Uterus (tissue), 4 donors: Measurements from ENCODE around the gene PPIE. TPM values are rescaled to one million over a fixed set of nuclear protein-coding genes. Genes with fewer than 3 reads are reported as not detected.
"Not testable (repeated sequence)": the region's sequence is repeated elsewhere in the genome, so short reads cannot be mapped to it uniquely, and the experiment has no call there.

ENCODE experiments used
- DNase-seq, 2 donors: peaks; one replicate each; pipeline ENCODE4 v3.0.0-alpha.2; 2019 to 2020
- H3K27ac ChIP-seq, 2 donors: fragments of 200-600 bp; sonication (generic); 1 replicate in 1 of 2; 2 replicates in 1 of 2; pipeline ENCODE4 v1.5.1; 2016 to 2018
- H3K27me3 ChIP-seq, 2 donors: fragments of 200-600 bp; sonication (generic); one replicate each; pipeline ENCODE4 v1.5.1; 2018 to 2019; ENCODE audit warnings: control low read depth in 1 of 2
- H3K36me3 ChIP-seq, 2 donors: fragments of 200-600 bp; sonication (generic); one replicate each; pipeline ENCODE4 v1.5.1; 2019; ENCODE audit warnings: control low read depth in 1 of 2
- H3K4me1 ChIP-seq, 2 donors: fragments of 200-600 bp; sonication (generic); one replicate each; pipeline ENCODE4 v1.5.1; 2018 to 2019; ENCODE audit warnings: control low read depth in 1 of 2
- H3K4me3 ChIP-seq, 2 donors: fragments of 200-600 bp; sonication (generic); 1 replicate in 1 of 2; 2 replicates in 1 of 2; pipeline ENCODE4 v1.5.1; 2018 to 2019; ENCODE audit warnings: mild to moderate bottlenecking in 1 of 2
- H3K9me3 ChIP-seq, 2 donors: fragments of 200-600 bp; sonication (generic); one replicate each; pipeline ENCODE4 v1.5.1; 2019; ENCODE audit warnings: control low read depth in 1 of 2
- CTCF ChIP-seq, 4 experiments: fragments of 200-600 bp in 2 of 4; fragments of 450-650 bp in 2 of 4; sonication (generic) in 2 of 4; IDR thresholded peaks; one replicate each; pipeline ENCODE4 v1.5.1; 2016 to 2019; ENCODE audit warnings: antibody characterized with exemption in 4 of 4, mild to moderate bottlenecking in 2 of 4, moderate library complexity in 1 of 4
- POLR2A ChIP-seq, 2 donors: fragments of 450-650 bp; IDR thresholded peaks; one replicate each; pipeline ENCODE4 v1.6.1; 2016; ENCODE audit warnings: antibody characterized with exemption in 2 of 2, mild to moderate bottlenecking in 1 of 2, moderate library complexity in 1 of 2
- intact Hi-C: fragments of 100-400 bp; cut with DNase I; formaldehyde crosslinking; loops from one replicate; pipeline ENCODE4 v1.15.1; 2023; ENCODE audit warnings: low total_unique reads
- total RNA-seq, 4 donors: library from RNA; depleted of rRNA in 3 of 4; stranded (reverse); fragments of >200 nt in 3 of 4; gene quantifications; one replicate each; pipeline versions ENCODE4 v1.1.0 to v1.2.4, GENCODE V29; 2014 to 2023
- donor health status: DM: yes; HTN: yes; CAD: no.

The PPIE gene
- total RNA-seq, 4 donors from 2014 or later: 20.0 to 51.5 (median 44.0) TPM

GRCh38 chr1:39777306-39777705 lies 38.6 kb downstream of the PPIE start:
- intact Hi-C loops: no loop called here
- TF ChIP-seq POLR2A (IDR thresholded peaks at IDR 0.05): no peak
- no peak for TF ChIP-seq CTCF (IDR thresholded peaks at IDR 0.05)
- Histone ChIP-seq H3K9me3 (no peaks in the 10 kb centered on the region), H3K4me1 (no peaks in the 10 kb centered on the region), H3K27me3 (no peaks in the 10 kb centered on the region), H3K36me3 (no peaks in the 10 kb centered on the region), H3K27ac (no peak overlapping the region), H3K4me3 (no peak overlapping the region)
- no peak for DNase-seq

DNA sequence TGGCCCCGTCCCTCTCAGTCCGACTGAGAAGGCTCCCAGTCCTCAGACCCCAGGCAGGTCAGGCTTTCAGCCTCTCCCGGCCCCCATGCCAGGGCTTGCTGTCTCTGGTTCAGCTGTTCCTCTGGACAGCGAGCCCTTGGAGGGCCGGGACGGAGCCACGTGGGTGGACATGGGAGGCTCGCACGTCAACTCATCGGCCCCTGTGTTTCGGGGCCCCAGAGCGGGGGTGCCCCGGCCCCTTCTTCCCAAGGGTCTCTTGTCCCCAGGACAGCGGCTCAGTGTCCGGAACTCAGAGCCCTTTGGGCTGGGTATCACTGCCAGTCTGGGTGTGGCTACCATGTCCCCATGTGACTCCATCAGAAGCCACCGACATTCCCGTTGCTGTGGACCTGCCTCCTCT lies 39.2 kb downstream of the PPIE start:
- intact Hi-C loops, H3K27me3 ChIP-seq, H3K36me3 ChIP-seq, DNase-seq, H3K4me1 ChIP-seq, H3K27ac ChIP-seq, H3K4me3 ChIP-seq, H3K9me3 ChIP-seq: not testable (repeated sequence)

DNA sequence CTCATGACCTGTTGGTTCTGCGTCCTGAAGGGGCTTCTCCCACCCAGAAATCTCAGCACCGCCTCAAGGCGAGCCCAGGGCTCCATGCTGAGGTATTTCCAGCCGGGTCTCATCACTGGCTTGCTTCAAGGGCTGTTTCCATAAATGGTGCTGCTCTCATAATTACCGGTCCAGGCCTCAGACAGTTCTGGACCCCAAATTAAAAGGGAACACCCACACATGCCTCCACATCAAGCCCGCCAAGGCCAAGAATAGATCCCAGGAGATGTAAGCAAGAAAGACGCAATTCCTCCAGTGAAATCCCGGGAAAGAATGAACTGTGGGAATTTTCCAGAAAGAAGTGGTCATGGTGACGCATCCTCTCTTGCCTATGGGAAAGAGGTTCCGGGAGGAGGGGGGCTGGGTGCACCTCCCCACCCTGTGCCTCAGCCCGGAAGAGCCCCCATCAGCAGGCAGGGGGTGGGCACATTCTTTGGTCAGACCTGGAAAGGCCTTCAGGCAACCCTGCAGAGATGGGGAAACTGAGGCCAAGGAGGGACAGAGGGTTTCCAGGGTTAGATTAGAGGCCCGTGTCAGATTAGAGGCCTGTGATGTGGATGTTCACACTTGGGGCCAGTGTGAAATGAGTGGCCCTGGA lies 39.9 kb downstream of the PPIE start:
- H3K27me3 ChIP-seq, DNase-seq, H3K27ac ChIP-seq, H3K36me3 ChIP-seq, H3K9me3 ChIP-seq, H3K4me1 ChIP-seq, H3K4me3 ChIP-seq, intact Hi-C loops: not testable (repeated sequence)

DNA sequence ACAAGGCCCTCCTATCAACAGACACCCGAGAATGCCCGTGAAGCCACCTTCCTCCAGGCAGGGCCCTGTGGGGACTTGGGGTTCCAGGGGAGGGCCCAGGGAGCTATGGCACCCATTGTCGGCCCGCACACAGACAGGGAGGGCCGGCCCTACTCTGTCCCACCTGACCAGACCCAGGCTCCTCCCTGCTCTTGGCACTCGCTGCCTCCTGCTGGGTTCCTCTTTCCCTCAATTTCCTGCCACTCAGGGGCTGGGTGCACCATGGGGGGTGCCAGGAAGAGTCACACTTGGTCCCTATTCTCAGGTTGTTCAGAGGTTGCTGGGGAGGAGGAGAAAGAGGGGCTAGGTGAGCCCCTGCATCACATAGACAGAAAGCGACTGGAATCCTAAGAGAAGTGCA lies 40.5 kb downstream of the PPIE start:
- H3K4me1 ChIP-seq: no peaks in the 10 kb centered on the region
- H3K27ac ChIP-seq: no peak overlapping the region
- H3K36me3 ChIP-seq: no peaks in the 10 kb centered on the region
- no peak overlapping the region for H3K4me3 ChIP-seq
- intact Hi-C loops: no loop called here
- H3K9me3 ChIP-seq: no peaks in the 10 kb centered on the region
- no peak for DNase-seq
- H3K27me3 ChIP-seq: no peaks in the 10 kb centered on the region
- TF ChIP-seq CTCF (IDR thresholded peaks at IDR 0.05) (no peak), POLR2A (IDR thresholded peaks at IDR 0.05) (no peak)

GRCh38 chr1:39779821-39780220 lies 41.1 kb downstream of the PPIE start:
- Histone ChIP-seq H3K27me3 (no peaks in the 10 kb centered on the region), H3K4me1 (no peaks in the 10 kb centered on the region), H3K4me3 (no peak overlapping the region), H3K36me3 (no peaks in the 10 kb centered on the region), H3K27ac (no peak overlapping the region), H3K9me3 (no peaks in the 10 kb centered on the region)
- TF ChIP-seq CTCF (IDR thresholded peaks at IDR 0.05): no peak
- TF ChIP-seq POLR2A (IDR thresholded peaks at IDR 0.05): no peak
- intact Hi-C loops: no loop called here
- DNase-seq: no peak

DNA sequence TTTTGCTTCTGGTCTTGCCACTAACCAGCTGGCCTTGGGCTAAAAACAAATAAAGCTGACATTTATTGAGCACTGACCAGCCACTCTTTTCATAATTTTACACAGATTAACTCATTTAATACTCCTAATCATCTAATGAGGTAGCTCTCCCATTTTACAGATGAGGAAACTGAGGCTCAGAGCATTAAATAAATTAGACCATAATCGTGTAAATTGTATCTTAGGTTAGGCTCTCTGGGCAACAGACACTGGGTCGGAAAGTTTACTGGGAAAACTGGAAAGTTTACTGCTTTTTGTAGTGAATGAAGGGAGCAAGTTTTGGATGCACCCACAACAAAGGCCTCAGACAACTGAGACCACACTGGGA lies 42.6 kb downstream of the PPIE start:
- Histone ChIP-seq H3K27ac (no peak overlapping the region), H3K4me1 (no peaks in the 10 kb centered on the region), H3K9me3 (no peaks in the 10 kb centered on the region), H3K27me3 (no peaks in the 10 kb centered on the region), H3K36me3 (no peaks in the 10 kb centered on the region), H3K4me3 (no peak overlapping the region)
- intact Hi-C loops: no loop called here
- no peak for TF ChIP-seq POLR2A (IDR thresholded peaks at IDR 0.05)
- TF ChIP-seq CTCF (IDR thresholded peaks at IDR 0.05): no peak
- DNase-seq: no peak
